ENCODE results near the gene FGF10. TPM values are rescaled to one million over a fixed set of nuclear protein-coding genes. Genes with fewer than 3 reads are reported as not detected.

Gene FGF10
- total RNA-seq, 1 experiment from 2014 or later, result not detected

DNA sequence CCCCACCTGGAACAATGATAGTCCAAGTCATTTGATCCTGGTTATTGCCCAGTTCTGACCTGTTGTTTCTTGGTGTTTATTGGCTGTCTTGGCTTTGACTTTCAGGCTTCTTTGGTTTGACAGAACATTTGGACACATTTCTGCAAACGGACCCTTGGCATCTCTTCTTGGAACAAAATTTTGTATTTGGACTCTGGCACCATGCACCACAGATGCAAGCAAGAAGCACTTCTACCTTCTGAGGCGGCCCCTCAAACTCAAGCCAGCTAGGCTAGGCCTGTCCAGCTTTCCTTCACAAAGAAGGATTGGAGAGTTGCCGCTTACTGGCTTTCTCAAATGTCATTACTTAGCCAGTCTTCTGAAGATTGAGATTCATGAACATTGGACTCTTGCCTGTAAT lies 23.1 kb upstream of the FGF10 start:
- no peak overlapping the region for H3K27ac ChIP-seq (ENCODE audit: low read length)
- ATAC-seq, result no peak
- in situ Hi-C loops (cut with HindIII; ENCODE audit: low pct_unique_long_range_greater_than_20kb, low sequenced_read_pairs), result no loop called here
- intact Hi-C loops (cut with micrococcal nuclease; ENCODE audit: unreplicated experiment), result no loop called here
- CTCF ChIA-PET, result no interaction called here
- DNase-seq (ENCODE audit: low read depth, low spot score), result no peak
- H3K4me1 ChIP-seq (ENCODE audit: control insufficient read depth, insufficient read depth, low read length), result no peaks in the 10 kb centered on the region
- no peaks in the 10 kb centered on the region for H3K27me3 ChIP-seq (ENCODE audit: control insufficient read depth, insufficient read depth, low read length)
- POLR2A ChIA-PET, result no interaction called here
- no TSS peak for BruUV-seq (replicated peaks)
- H3K4me3 ChIP-seq (ENCODE audit: low read depth in 2 of 2, low read length in 2 of 2), result no peak overlapping the region
- TF ChIP-seq, protein P1, sequence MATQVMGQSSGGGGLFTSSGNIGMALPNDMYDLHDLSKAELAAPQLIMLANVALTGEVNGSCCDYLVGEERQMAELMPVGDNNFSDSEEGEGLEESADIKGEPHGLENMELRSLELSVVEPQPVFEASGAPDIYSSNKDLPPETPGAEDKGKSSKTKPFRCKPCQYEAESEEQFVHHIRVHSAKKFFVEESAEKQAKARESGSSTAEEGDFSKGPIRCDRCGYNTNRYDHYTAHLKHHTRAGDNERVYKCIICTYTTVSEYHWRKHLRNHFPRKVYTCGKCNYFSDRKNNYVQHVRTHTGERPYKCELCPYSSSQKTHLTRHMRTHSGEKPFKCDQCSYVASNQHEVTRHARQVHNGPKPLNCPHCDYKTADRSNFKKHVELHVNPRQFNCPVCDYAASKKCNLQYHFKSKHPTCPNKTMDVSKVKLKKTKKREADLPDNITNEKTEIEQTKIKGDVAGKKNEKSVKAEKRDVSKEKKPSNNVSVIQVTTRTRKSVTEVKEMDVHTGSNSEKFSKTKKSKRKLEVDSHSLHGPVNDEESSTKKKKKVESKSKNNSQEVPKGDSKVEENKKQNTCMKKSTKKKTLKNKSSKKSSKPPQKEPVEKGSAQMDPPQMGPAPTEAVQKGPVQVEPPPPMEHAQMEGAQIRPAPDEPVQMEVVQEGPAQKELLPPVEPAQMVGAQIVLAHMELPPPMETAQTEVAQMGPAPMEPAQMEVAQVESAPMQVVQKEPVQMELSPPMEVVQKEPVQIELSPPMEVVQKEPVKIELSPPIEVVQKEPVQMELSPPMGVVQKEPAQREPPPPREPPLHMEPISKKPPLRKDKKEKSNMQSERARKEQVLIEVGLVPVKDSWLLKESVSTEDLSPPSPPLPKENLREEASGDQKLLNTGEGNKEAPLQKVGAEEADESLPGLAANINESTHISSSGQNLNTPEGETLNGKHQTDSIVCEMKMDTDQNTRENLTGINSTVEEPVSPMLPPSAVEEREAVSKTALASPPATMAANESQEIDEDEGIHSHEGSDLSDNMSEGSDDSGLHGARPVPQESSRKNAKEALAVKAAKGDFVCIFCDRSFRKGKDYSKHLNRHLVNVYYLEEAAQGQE (IDR thresholded peaks at IDR 0.05; ENCODE audit: insufficient read depth in 1 of 2, low read depth in 2 of 2, low read length in 1 of 2), result no peak
- no peak for TF ChIP-seq SIN3A (IDR thresholded peaks at IDR 0.05; ENCODE audit: borderline replicate concordance, insufficient read depth, low read depth, low read length)
- TF ChIP-seq POLR2AphosphoS5 (IDR thresholded peaks at IDR 0.05; ENCODE audit: low read depth, low read length), result no peak
- H3K9me3 ChIP-seq (ENCODE audit: control insufficient read depth, insufficient read depth, low read depth, low read length), result no peaks in the 10 kb centered on the region
- no peaks in the 10 kb centered on the region for H3K36me3 ChIP-seq (ENCODE audit: control insufficient read depth, insufficient read depth, low read length)

GRCh38 chr5:44402084-44402483 lies 12.9 kb upstream of the FGF10 start:
- in situ Hi-C loops (cut with HindIII; ENCODE audit: low pct_unique_long_range_greater_than_20kb, low sequenced_read_pairs), result no loop called here
- Histone ChIP-seq H3K36me3 (ENCODE audit: control insufficient read depth, insufficient read depth, low read length) (no peaks in the 10 kb centered on the region), H3K27ac (ENCODE audit: low read length) (no peak overlapping the region), H3K9me3 (ENCODE audit: control insufficient read depth, insufficient read depth, low read depth, low read length) (no peaks in the 10 kb centered on the region), H3K4me1 (ENCODE audit: control insufficient read depth, insufficient read depth, low read length) (no peaks in the 10 kb centered on the region), H3K27me3 (ENCODE audit: control insufficient read depth, insufficient read depth, low read length) (no peaks in the 10 kb centered on the region), H3K4me3 (ENCODE audit: low read depth in 2 of 2, low read length in 2 of 2) (no peak overlapping the region)
- ATAC-seq (no peak), DNase-seq (ENCODE audit: low read depth, low spot score) (no peak)
- no TSS peak for BruUV-seq (replicated peaks)
- CTCF ChIA-PET, result no interaction called here
- intact Hi-C loops (cut with micrococcal nuclease; ENCODE audit: unreplicated experiment), result no loop called here
- POLR2A ChIA-PET, result no interaction called here
- TF ChIP-seq TCF7L2 (IDR thresholded peaks at IDR 0.05; ENCODE audit: low read depth, low read length) (no peak), CTCF (IDR thresholded peaks at IDR 0.05) (no peak)

- Histone ChIP-seq H3K9me3 (ENCODE audit: control insufficient read depth, insufficient read depth, low read depth, low read length) (no peaks in the 10 kb centered on the region), H3K27me3 (ENCODE audit: control insufficient read depth, insufficient read depth, low read length) (no peaks in the 10 kb centered on the region), H3K4me1 (ENCODE audit: control insufficient read depth, insufficient read depth, low read length) (no peaks in the 10 kb centered on the region), H3K36me3 (ENCODE audit: control insufficient read depth, insufficient read depth, low read length) (no peaks in the 10 kb centered on the region), H3K4me3 (ENCODE audit: low read depth in 2 of 2, low read length in 2 of 2) (no peak overlapping the region), H3K27ac (ENCODE audit: low read length) (no peak overlapping the region)
- POLR2A ChIA-PET, result no interaction called here
- CTCF ChIA-PET, result no interaction called here
- intact Hi-C loops (cut with micrococcal nuclease; ENCODE audit: unreplicated experiment) (no loop called here), in situ Hi-C loops (cut with HindIII; ENCODE audit: low pct_unique_long_range_greater_than_20kb, low sequenced_read_pairs) (no loop called here)
- BruUV-seq (replicated peaks), result no TSS peak
- DNase-seq (ENCODE audit: low read depth, low spot score) (no peak), ATAC-seq (no peak)
- TF ChIP-seq TCF7L2 (IDR thresholded peaks at IDR 0.05; ENCODE audit: low read depth, low read length) (no peak), POLR2AphosphoS5 (IDR thresholded peaks at IDR 0.05; ENCODE audit: low read depth, low read length) (no peak), CTCF (IDR thresholded peaks at IDR 0.05) (no peak), SIN3A (IDR thresholded peaks at IDR 0.05; ENCODE audit: borderline replicate concordance, insufficient read depth, low read depth, low read length) (no peak)
- TF ChIP-seq, protein P1 (IDR thresholded peaks at IDR 0.05; ENCODE audit: insufficient read depth in 1 of 2, low read depth in 2 of 2, low read length in 1 of 2), result no peak
Measured at GRCh38 chr5:44401611-44402010, 12.4 kb upstream of the FGF10 start.

Measured in Panc1 (cell line).